GM12892 (cell line): ENCODE data around the gene CPLANE2.
"Not testable (repeated sequence)": the region's sequence is repeated elsewhere in the genome, so short reads cannot be mapped to it uniquely, and the experiment has no call there.

Source experiments
- DNase-seq: peaks from one replicate; pipeline ENCODE4 v3.0.0; 2011; ENCODE audit not compliant: insufficient read length
- FAIRE-seq: peaks from 2 replicates; lab custom pipeline; 2011; peaks lifted over from hg19 to GRCh38; lab: Jason Lieb, UNC
- POLR2A ChIP-seq: IDR thresholded peaks from 2 replicates; pipeline ENCODE4 v1.6.1; 2011; ENCODE audit warnings: low read depth, low read length, control low read depth
- POLR2AphosphoS5 ChIP-seq: IDR thresholded peaks from 2 replicates; pipeline ENCODE4 v1.6.1; 2011; ENCODE audit warnings: low read depth, low read length, control low read depth
- TAF1 ChIP-seq: IDR thresholded peaks from 2 replicates; pipeline ENCODE4 v1.6.1; 2011; ENCODE audit warnings: low read depth, mild to moderate bottlenecking, control low read depth, low read length, borderline replicate concordance

CPLANE2 gene

DNA sequence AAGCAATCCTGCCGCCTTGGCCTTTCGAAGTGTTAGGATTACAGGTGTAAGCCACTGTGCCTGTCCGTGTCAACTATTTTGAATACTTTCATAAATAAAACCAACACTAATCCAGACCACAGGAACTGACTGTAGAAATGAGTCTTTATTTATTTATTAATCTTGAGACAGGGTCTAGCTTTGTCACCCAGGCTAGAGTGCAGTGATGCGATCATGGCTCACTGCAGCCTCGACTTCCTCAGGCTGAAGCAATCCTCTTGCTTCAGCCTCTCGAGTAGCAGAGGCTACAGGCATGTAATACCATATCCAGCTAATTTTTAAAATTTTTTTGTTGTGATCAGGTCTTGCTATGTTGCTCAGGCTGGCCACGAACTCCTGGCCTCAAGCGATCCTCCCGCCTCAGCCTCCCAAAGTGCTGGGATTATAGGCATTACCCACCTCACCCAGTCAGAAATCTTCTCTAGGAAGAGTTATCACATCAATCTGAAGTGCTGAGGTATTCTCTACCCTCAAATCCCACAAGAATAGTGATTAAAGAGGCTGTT, 21.7 kb upstream of the CPLANE2 start:
- TF ChIP-seq TAF1 (no peak), POLR2A (no peak), POLR2AphosphoS5 (no peak)
- DNase-seq (no peak), FAIRE-seq (no peak)

DNA sequence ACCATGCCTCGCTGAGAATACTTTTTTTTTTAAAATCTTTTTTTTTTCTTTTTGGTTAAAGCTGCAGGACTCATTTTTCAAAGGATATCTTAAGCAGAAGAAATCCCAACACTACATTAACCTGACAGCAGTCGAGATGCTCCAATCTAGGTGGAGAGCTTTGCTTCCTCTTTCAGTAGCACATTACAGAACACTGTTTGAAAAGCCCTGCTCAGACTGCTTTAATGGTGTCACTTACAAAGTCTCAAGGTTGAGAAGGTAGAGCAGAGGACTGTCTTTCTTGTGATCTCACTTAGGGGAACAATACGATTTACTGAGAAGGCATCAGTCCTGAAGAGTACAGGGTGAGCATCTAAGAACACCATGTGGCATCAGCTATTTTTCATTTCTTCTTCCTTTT, 21.0 kb upstream of the CPLANE2 start:
- TF ChIP-seq TAF1, result no peak
- no peak for TF ChIP-seq POLR2A
- TF ChIP-seq POLR2AphosphoS5, result no peak
- DNase-seq (no peak), FAIRE-seq (no peak)

DNA sequence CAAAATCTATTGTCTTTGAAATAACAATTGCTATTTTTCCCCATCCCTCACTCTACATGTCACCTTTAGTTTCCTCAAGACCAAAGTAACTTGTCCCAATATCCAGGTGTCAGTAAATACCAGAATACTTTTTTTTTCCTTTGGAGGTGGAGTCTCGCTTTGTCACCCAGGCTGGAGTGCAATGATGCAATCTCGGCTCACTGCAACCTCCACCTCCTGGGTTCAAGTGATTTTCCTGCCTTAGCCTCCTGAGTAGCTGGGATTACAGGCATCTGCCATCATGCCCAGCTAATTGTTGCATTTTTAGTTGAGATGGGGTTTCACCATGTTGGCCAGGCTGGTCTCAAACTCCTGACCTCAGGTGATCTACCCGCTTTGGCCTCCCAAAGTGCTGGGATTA, 20.6 kb upstream of the CPLANE2 start:
- not testable (repeated sequence) for FAIRE-seq, DNase-seq

DNA sequence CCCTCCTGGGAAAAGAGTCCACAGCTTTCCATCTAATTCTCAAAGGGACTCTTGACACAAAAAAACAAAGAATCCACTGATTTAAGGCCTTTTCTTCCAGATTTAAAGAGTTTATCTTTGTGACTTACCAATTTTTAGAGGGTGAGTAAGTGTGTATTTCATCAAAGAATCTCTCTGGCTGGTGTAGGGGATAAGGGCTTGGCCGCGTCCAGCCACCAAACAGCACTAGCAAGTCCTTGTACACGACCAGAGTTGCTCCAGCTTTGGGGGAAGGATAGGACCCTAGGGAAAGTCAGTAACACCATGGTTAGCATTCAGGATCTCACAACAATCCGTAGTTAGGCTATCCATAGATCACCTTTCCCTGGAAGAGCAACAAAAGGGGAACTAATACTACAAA, 19.5 kb upstream of the CPLANE2 start:
- DNase-seq (no peak), FAIRE-seq (no peak)
- no peak for TF ChIP-seq TAF1
- no peak for TF ChIP-seq POLR2AphosphoS5
- TF ChIP-seq POLR2A, result no peak

DNA sequence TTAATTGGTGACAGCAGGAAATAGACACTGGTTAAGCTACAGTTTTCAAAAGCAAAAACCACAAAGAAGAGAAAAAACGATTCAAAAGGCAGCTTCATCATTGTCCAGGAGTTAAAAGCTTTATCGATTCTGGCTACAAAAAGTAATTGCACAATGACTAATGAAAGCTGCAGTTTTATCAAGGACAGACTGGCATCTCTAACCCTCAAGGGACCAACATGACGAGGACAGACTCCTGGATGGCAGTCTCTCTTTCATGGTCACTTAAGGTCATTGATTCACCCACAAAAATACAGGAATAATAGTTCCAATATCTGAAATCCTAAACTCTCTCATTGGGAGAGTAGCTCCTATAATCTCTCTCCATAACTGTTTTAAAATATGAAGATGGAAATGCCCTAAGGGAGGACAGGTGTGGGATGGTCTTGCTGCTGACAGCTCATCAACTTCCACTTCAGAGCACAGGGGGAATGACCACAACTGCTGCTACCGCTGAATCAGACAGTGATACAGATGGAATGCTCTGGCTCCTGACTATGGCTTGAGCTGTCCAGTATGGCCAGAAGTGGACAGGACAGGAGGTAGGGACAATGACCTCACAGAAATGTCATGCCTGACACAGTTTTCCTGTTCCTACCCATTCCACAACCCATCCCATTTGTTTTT, 17.4 kb upstream of the CPLANE2 start:
- DNase-seq, result no peak
- TF ChIP-seq POLR2AphosphoS5 (no peak), TAF1 (no peak), POLR2A (no peak)
- FAIRE-seq, result no peak

DNA sequence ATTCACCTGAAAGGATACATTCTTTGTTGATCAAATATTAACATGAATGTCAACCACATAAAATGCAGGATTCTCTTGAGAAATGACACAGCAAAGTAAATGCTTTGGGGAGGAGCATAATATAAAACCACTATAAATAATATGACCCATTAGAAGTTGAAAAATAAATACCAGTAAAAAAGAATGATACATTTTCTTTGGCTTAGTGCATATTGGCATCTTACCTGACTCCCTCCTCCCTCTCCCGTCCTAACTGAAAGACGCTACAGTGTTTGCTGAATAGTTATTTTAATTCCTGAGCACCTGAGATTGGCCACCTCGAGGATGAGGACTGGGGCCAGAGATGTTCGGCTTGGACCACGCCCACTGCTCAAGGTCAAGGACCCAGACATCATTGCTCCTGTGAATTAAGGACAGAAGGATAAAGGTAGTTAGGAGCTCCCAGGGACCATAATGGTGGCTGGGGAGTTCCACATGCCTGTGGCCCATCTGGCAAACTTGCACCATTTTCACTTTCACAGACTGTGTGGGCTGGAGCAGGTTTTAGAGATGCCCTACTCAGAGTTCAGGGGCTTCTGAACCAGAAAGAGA, 16.4 kb upstream of the CPLANE2 start:
- FAIRE-seq, result no peak
- TF ChIP-seq POLR2A, result no peak
- no peak for TF ChIP-seq TAF1
- TF ChIP-seq POLR2AphosphoS5, result no peak
- DNase-seq, result no peak

DNA sequence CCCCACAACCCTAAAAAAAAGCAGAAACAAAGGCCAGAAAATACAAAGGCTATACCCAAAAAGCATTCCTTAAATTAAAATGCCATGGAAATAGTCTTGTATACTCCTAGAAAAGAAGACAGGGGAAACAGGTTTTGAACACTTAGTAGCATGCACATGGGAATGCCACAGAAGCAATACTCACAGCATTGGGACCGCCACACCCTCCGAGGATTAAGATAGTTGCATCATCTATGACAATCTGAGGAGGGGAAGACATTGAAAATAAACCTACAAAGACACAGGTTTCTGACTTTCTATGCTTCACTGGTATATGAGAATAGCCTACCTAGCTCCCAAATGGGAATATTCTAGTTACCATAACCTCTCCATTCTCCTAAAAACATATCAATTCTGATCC, 15.9 kb upstream of the CPLANE2 start:
- TF ChIP-seq TAF1 (no peak), POLR2A (no peak), POLR2AphosphoS5 (no peak)
- FAIRE-seq (no peak), DNase-seq (no peak)

DNA sequence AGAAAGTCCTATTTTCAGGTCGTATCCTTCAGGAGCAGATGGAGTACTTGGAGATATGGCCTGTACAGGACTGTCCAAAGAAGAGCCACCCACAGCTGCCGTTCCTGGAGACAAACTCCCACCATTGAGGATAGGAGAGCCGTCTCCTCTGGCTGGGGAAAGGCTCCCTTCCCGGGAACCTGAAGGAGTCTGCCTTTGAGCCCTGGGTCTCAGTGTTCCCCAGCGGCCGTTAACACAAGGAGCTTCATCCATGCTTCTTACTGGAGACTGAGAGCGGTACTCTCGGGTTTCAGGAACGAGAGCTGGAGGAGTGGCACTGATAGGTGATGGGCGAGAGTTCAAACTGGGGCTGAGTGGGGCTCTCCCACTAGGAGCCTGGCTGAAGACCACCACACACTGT, 14.4 kb upstream of the CPLANE2 start:
- FAIRE-seq (no peak), DNase-seq (no peak)
- TF ChIP-seq POLR2AphosphoS5, result no peak
- no peak for TF ChIP-seq TAF1
- no peak for TF ChIP-seq POLR2A

DNA sequence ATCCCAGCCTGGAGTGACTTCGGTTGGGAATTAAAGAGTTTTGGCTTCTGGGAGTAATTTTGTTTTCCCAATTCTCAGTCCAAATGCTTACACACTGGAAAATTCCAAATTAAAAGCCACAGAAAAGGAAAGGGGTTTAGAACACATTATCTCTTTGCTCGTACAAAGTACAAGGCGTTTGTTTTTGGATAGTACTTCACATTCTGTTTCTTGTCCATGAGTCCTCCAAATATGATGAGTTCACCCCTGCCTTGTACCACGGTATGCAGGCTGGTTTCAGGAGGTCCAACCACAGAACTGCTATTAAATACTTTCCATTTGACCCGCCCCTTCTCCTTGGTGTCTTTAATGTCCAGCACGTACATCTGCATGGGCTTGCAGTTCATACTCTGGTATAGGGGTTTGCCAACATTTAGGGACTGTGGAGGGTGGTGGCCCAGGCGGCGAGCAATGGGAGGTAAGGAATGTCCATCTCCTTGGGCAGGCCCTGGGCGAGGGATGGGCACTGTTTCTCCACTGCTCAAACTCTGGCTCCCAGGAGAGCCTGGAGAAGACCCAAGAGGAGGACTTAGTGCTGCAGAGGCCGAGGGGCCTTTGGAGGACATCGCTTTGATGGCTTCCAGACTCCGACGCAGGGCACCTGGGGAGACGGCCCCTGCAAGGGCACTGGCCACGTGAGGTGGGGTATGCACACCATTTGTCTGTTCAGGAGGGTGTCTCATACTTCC, 13.7 kb upstream of the CPLANE2 start:
- FAIRE-seq (no peak), DNase-seq (no peak)
- TF ChIP-seq TAF1 (no peak), POLR2A (no peak), POLR2AphosphoS5 (no peak)

DNA sequence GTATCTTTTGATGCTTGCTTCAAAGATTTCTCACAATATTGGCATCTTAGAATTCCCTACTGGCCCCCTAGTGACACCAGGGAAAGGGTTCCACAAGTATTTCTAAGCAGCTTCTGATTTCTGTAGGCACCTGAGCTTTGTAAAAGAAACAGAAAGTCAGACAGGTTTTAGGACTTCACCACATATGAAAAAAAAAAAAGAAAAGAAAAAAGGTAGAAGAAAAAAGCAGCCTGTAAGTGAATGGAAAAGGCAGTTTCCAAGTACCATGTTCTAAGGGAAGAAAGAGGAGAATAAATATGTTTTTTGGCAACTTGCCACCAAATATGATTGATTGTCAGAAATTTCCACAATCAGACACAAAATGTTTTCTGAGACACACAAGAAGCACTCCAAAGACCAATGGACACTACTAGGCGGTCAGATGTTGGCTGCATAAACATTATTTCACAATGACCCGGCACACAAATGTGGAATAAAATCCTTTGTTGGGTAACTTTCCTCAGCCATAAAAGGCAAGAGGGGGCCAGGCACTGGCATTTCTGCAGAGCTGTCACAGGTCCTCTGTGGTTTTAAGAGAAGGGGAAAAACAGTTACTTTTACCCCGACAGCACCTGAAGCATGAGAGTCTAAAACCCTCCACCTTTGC, 12.7 kb upstream of the CPLANE2 start:
- no peak for DNase-seq
- TF ChIP-seq POLR2AphosphoS5 (no peak), POLR2A (no peak), TAF1 (no peak)

More for the DNA sequence above, 12.7 kb upstream of the CPLANE2 start:
- FAIRE-seq, result no peak
